ENCODE results near the gene CST5.
"Not testable (repeated sequence)": the region's sequence is repeated elsewhere in the genome, so short reads cannot be mapped to it uniquely, and the experiment has no call there.

CST5 gene

DNA sequence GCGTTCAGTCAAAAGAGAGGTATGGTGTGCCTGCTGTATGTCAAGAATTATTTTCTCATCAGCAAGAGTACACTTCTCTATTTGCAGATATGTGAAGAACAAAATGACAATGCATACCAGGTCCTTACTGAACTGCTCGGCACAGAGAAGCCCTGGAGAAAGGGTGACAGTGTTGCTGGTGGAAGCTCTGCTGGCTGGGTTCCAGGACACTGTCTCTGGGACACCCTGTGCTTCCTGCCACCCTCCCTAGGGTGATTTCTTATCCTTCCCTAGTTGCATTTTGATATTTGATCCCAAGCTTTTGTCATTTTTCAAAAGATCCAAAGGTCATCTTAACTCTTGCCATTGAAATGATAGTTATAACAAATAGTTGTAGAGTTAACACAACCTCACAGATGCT is 8.3 kb upstream of the CST5 start:
- DNase-seq, result no peak

DNA sequence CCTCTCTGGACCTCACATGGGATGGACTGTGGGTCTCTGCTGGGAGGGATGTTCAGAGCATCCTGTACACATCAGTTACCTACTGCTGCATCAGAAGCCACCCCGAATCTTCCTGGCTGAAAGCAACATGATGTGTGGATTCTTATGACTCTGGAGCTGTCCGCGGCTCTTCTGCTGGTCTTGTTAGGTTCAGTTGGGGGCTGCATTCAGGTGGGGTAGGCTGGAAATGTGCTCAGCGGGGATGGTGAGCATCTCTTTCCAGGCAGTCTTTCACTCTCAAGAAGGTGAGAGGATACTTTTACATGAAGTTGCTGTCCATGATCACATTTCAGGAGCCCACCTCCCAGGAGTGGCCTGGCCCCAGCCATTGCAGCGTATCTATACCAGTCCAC is 5.2 kb upstream of the CST5 start:
- no peak for DNase-seq

GRCh38 chr20:23884136-23884770 is 4.7 kb upstream of the CST5 start:
- no peak for DNase-seq

DNA sequence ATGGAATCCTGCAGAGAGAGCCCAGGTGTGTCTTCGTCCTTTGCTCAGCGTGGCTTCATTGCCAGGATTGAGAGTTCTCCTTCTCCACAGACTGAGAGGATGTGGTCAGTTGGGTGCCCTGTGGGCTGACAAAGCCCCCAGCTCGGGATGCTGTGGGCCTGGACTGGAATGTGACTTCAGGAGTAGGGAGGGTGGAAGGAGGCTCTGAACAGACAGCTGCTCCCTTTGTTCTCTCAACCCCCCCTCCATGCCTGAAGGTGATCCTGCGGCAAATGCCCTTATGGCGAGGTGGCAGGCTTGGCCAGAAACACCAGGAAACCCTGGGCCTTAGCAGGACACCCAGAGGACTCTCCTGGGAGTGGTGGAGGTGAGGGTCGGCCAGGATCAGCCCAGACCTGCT is 1.8 kb upstream of the CST5 start:
- no peak for DNase-seq

DNA sequence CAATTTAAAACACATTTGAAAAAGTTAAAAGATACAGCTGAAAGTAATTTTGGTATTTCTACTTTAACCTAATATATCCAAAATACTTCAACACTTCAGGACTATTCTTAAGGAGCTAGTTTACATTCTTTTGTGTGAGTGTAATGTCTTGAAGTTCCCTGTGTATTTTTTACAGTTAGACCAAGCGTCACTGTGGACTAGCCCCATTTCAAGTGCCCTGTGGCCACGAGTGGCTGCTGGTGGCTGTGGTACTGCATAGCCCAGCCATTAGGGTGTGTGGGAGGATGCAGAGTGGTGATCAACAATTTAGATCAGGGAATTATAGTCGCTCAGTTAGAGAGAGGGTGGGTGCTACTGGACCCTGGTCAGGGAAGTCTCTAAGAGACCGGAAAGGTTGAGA is 869 bp upstream of the CST5 start:
- no peak for DNase-seq

GRCh38 chr20:23879811-23880374 is 345 bp upstream of the CST5 start:
- DNase-seq, result no peak

GRCh38 chr20:23878787-23879186 is 761 bp downstream of the CST5 start:
- DNase-seq, result no peak

DNA sequence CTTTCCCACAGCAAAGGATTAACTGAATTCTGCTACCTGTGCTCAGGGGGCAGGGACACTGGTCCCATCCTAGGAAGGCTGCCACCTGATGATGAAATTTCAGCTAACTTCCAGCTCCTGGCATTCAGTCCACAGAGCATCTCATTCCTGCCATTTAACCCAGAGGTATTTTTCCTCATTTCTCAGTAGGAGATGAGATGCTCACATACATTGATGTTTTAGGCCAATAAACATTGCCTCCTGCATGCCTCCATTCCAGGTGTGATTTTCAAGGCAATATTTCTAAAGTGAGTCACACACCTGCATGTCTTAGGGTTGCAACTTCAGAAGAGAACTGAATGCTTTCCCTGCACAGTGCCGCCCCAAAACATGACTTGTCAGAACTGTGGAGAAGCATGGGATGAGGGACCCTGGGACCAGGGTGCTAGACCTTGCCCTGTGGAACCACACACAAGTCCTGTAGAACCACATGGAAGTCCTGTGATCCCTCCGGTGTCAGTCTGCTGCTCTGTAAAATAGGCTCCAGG is 1.5 kb downstream of the CST5 start:
- not testable (repeated sequence) for DNase-seq

- DNase-seq, result no peak
Observed at GRCh38 chr20:23877524-23877923, 2.0 kb downstream of the CST5 start.

DNA sequence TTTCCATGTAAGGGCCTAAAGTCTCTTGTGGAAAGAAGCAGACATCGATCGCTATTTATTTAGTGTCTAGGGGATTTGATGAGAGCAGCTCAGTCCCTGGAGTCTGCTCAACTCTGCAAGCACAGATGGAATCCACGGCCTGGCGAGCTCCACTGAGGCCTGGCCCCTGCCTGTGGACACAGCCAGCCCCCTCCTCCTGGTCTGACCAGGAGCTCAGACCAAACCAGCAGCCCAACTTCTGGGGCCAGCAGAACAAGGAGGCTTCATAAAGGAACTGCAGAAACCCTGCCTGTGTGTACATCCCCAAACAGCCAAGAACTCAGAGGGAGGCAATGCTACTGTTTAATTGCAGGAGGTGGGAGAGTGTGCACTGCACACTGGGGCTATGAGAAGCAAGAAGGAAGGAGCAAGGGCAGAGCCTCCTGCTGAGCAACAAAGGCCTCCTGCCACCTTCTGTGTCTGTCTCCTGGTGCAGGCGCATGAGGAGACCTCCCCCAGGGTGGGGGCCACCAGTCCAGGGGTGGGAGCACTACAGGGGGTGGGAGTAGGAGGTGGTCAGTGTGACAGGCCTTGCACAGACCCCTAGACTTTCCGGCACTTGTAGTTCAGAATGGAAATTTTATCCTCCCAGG is 3.8 kb downstream of the CST5 start:
- no peak for DNase-seq

DNA sequence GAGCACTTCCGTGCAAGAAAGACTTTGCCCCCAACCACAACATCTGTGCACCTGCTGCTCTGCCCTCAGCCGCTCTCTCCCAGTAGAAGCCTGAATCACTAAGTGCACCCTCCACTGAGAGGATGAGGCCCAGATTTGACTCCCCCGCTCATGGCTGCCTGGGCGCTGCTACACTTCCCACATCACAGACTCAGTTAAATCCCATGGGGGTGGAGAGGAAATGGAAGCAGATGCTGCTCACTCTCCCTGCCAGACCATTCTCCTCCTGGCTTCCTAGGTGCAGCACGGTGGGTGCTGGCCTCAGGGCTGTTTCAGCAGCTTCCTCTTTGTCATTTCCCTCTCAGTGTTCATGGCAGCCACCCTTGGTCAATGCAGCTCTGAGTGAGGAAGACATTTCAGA is 4.8 kb downstream of the CST5 start:
- no peak for DNase-seq

DNA sequence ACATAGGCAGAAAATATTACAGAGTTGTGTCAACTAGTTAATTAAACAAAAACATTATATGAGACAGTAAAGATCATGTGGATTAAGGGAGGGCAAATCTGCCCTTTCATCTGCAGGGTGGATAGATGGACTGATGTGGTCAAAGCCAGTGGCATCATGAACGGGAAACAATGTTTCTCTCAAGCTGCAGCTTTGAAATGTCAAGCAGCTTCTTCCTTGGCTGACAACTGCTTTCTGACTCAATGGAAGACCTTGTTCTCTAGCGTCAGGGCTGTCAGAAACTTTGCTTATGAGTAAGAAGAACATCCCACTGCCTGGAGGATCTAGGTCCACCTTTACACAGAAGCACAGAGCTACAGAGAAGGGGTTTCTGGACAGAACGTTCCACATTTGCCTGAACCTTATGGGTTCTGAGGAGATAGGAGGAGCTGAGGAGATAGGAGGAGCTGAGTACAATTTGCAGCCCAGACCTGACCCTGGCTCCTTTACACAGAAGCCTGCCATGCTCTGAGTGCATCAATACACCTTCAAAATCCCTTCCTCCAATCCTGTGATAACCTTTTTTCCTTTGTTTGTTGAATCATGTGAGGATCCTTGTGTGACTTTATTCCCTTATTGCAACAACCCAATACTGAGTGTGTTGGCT is 6.1 kb downstream of the CST5 start:
- DNase-seq, result no peak

DNA sequence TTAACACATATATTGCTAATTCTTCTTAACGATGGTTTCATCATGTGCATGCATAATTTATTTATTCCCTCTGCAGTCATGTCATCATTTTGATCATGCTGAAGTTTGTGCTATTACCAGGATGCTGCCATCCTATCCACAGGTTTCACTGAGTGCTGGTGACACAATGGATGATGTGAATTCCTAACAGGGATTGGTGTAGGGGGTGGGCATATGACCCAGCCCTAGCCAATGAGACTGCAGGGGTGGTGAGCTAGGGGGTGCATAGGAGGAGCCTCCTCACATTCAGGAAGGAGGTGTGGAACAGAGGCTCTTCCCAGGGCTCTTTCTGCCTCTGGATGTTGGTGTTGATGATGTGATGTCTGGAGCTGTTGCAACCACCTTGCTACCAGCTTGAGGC is 7.5 kb downstream of the CST5 start:
- no peak for DNase-seq

- DNase-seq, result no peak
Observed at GRCh38 chr20:23870461-23870860, 9.1 kb downstream of the CST5 start.

DNA sequence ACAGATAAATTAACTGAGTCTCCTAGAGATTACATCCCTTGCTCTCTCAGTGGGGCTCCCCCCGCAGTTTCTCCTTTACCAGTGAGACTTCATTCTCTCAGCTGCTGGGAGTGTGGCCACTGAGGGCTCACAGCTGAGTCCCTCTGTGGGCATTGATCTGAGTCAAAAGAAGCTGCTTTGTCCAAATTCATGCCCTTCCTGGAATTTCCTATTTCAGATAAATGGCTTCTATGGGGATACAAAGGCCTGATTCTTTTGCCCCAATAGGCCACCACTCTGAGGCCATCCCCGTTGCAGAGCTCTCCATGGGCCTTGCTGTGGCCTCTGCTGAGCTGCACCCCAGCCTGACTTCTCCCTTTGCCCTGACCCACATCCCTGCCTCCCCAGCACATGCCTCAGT is 10.0 kb downstream of the CST5 start:
- no peak for DNase-seq

DNA sequence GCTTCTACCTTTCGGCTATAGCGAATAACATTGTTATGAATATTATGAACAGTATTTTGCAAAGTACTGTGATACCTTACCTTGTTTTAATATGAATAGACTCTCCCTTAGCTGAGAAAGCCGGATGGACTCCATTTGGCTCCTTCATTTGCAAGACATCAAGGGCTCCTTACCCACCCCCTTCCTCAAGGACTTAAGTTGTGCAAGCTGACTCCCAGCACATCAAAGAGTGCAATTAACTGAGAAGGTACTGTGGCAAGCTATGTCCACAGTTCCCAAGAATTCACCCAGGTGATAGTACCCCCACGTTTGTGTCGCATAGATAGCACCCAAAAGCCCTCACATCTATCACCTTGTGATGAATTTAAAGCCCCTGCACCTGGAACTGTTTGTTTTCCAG is 11.2 kb downstream of the CST5 start:
- no peak for DNase-seq

- no peak for DNase-seq
Observed at GRCh38 chr20:23867152-23867776, 12.3 kb downstream of the CST5 start.

- not testable (repeated sequence) for DNase-seq
Observed at GRCh38 chr20:23860771-23861170, 18.8 kb downstream of the CST5 start.

- no peak for DNase-seq
Observed at GRCh38 chr20:23857962-23858595, 21.5 kb downstream of the CST5 start.

GRCh38 chr20:23856736-23857135 is 22.8 kb downstream of the CST5 start:
- no peak for DNase-seq

GRCh38 chr20:23856226-23856625 is 23.3 kb downstream of the CST5 start:
- DNase-seq, result no peak

- no peak for DNase-seq
Observed at GRCh38 chr20:23841693-23842092, 37.9 kb downstream of the CST5 start.

- no peak for DNase-seq
Observed at GRCh38 chr20:23835716-23836115, 43.8 kb downstream of the CST5 start.

Measured in NCI-H1417 treated with DMSO at 0.1 percent for 48 hours (cell line).